Measurements from ENCODE around the gene ZNF48.

Gene ZNF48

DNA sequence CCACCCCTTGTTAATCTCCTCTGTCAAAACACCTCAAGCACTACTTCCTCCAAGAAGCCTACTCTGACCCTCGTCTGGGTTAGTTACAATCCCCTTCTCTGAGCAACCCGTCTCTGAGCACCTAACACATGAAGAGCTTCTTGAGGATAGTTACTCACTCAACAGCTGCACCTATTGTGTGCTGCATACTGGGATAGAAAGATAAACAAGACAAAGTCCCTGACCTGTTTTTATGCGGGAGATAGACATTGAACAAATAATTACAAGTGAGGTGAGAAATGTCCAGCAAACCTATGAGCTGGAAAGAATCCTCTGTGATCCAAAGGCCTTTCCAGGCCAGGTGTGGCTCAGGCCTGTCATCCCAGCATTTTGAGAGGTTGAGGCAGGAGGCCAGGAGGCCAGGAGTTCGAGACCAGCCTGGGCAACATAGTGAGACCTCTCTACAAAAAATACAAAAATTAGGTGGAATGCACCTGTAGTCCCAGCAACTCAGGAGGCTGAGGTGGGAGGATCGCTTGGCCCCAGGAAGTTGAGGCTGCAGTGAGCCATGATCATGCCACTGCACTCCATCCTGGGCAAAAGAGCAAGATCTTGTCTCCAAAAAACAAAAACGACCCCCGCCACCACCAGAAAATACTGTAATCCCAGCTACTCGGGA is 6.7 kb downstream of the ZNF48 start:
- DNase-seq (ENCODE audit: extremely low read depth in 1 of 2, low read depth in 1 of 2), result no peak

DNA sequence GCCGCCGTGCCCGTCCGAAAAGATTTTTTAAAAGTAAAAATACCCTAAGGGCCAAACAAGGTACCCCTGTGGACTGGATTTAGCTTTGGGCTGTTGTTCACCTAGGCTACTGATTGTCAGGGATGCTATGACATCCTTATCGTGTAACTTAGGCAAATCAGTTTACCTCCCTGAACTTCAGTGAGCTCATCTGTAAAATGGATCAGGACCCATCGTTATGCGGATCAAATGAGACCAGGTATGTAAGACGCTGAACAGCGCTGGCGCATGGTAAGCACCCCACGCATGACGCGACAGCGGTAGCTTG is 11.5 kb downstream of the ZNF48 start:
- no peak for DNase-seq (ENCODE audit: extremely low read depth in 1 of 2, low read depth in 1 of 2)

DNA sequence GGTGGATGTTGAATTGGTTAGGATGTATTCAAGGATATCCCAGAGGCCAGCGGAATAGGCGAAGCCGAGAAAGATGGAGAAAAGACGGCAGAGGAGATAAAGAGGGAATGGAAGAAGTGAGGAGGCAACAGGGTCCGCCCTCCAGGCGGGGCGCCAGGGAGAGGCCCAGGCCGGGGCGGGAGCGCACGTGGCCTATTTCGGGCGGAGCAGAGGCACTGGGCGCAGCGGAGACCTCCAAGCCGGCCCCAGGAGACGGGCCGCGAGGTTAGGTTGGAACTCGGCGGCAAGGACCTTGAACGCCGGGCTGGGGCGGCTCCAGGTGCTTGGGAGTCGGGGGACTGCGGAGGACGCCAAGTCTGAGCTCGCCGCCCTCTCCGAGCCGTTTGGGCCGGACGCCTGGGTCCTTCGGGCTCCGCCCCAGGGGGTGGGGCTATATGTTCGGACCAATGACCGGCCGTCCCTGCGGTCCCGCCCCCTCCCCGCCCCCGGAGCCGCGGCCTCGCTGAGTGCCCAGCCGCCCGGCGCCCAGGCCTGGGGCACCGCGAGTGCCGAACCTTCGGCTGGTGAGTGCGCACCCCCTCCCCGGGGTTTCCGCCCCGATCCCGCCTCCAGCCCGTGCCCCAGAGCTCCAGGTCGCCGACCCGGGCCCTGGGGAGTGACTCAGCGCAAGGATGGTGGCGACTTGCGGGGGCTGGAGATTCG is 12.0 kb downstream of the ZNF48 start, which contains the start of gene ZNF771:
Gene ZNF771 (plus strand): TSS at position 505 of the 702 bp plus-strand sequence. CDS start 448 bp downstream, outside the sequence.
- peak; percentile 89 to 90 for DNase-seq (ENCODE audit: extremely low read depth in 1 of 2, low read depth in 1 of 2)

DNA sequence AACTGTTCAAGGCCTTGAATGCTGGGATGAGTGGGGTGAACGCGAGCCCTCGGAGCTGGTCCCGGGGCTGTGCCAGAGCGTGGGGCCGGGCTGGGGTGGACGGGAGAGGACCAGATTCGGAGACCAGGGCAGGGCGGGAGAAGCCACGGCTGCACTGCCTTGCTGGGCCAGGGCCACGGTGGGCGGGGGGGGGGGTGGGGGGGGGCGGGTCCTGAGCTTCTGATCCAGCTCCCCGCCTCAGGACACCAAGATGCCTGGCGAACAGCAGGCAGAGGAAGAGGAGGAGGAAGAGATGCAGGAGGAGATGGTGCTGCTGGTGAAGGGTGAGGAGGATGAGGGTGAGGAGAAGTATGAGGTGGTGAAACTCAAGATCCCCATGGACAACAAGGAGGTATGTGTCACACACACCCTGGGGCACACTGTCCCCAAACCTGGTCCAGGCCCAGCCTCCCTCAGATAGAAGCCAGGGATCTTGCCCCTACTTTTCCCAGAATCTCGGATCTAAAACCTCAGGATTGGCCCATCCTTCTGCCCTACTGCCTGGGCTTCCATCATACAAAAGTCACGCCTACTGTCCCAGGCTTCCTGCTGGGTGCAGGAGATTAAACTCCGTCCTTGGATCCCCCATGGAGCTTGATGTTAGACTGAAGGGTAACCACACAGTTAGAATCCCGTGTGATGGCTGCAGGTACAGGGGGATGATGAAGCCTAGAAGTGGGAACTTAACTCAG is 12.7 kb downstream of the ZNF48 start:
- DNase-seq (ENCODE audit: extremely low read depth in 1 of 2, low read depth in 1 of 2), result no peak

DNA sequence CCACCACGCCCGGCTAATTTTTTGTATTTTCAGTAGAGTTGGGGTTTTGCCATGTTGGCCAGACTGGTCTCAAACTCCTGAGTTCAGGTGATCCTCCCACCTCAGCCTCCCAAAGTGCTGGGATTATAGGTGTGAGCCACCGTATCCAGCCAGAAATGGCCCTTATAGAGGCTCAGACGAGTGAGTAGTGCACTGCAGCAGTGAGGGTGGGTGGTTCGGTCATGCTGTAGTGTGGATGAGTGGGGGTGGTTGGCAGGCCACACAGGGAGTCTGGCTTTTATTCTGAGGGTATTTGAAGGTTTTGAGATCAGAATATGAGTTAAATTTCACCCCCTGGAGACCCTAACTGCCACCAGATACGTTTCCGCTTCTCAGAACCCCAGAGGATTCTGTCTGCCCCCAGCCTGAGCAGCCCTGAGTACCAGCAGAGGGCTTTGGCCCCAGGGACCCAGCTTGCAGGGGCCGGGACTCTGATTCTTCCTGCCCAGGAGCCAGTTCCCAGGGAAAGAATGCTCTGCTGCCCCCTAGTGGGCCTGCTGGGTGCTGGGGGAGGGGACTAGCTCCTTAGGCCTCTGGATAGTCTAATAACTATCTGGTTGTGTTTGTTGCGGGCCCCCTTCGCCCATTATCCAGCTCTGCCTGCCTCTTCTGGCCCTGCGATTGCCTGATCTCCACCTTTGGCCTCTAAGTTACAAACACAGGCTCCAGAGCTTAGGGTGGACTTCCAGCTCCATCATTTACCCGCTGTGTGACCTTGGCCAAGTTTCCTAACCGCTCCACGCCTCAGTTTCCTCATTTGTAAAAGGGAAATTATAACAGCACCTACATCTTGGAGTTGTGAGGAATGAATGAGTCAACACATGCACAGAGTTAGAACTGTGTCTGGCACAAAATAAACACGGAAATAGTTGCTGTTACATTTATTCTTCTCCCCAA is 14.2 kb downstream of the ZNF48 start:
- peak; percentile 82 to 87 for DNase-seq (ENCODE audit: extremely low read depth in 1 of 2, low read depth in 1 of 2)

DNA sequence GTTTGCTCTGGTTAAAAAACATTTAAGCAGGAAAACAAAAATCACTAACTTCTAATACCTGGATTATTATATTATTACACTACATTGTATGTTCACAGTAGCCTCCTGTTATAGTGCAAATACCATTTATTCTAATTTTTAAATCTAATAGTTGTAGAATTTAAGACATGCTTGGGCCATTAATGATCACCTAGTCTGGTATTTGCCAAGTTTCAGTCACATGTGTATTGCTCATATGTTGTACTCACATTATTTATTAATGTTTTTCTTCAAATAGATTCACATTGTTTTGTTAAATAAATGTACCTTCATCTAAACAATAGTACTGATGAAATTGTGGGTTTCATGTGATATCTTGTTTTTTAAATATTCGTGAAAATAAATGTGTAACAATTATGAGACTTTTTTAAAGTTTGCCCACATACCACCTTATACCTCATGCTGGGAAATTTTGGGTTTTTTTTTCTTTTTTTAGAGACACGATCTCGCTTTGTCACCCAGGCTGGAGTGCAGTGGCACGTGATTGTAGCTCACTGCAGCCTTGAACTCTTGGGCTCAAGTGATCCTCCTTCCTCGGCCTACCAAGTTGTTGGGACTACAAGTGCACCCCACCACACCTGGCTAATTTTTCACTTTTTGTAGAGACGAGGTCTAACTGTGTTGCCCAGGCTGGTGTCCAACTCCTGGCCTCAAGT is 18.0 kb downstream of the ZNF48 start:
- DNase-seq (ENCODE audit: extremely low read depth in 1 of 2, low read depth in 1 of 2), result no peak

DNA sequence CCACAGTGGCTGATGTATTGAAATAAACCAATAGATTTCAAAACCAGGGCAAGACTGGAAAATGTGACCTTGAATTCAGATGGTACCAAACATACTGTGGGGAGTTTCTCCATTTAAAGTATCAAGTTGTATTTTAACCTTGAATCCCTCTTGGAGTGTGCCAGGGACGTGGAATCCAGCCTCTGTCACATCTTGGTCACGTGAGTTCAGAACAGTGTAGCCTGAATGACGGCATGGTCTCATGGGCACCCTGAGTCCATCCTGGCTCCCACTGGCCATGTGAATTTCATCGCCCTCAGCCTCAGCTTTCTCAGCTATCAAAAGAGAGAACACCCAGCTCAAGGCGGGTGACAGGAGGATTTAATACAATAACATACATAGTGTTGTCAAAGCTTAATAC is 18.9 kb downstream of the ZNF48 start:
- DNase-seq (ENCODE audit: extremely low read depth in 1 of 2, low read depth in 1 of 2), result no peak

DNA sequence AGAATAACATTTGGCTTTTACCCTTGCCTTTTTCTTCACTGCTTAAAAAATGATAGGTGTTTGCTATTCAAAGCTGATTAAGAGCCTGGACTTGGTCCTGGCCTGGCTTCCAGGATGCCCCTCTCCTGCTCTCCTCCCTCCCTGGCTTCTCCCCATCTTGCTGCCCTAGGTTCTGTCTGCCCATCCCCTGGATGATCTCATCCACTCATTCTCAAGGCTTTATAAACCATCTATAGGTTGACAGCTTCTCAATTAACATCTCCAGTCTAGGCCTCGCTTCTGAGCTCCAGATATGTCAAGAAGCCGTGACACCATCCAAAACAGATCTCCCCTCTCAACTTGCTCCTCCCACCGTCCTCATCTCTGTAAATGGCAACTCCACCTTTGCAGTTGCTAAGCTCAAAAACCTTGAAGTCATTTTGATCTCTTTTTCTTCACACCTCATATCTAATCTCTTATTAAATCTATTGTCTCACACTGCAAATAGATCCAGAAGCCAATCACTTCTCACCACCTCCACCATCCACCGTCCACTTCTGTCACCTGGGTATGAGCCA is 20.9 kb downstream of the ZNF48 start:
- no peak for DNase-seq (ENCODE audit: extremely low read depth in 1 of 2, low read depth in 1 of 2)

DNA sequence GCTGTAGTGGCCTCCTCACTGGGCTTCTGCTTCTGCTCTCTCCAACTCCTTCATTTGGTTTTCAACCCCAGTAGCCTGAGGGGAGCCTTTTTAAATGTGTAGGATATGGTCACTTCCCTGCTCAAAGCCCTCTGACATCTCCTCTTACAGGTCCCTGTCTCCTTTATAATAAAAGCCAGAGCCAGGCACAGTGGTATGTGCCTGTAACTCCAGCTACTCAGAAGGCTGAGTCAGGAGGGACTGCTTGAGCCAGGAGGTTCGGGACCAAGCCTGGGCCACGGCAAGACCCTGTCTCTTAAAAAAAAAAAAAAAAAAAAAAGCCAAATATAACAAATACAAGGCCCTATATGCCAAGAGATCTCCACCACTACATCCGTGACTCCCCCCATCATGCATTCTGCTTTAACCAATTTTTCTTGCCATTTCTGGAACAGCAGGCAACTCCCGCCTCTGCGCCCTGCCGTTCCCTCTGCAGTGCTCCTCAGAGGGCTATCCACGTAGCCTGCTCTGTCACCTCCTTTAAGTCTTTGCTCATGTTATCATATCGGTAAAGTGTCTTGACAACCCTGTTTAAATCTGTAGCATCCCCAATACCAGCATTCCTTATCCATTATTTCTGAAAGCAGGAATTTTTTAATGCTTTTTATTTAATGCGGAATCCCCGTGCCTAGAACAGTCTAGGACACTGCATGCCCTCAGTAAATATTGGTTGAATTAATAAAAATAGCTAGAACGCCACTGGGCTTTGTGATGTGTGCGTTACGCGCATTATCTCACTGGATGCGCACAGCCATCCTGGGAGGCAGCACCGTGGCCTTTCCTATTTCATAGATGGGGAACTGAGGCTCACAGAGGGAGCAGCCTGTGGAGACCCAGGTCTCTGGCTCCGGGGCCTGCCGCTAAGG is 21.7 kb downstream of the ZNF48 start:
- DNase-seq (ENCODE audit: extremely low read depth in 1 of 2, low read depth in 1 of 2), result no peak

DNA sequence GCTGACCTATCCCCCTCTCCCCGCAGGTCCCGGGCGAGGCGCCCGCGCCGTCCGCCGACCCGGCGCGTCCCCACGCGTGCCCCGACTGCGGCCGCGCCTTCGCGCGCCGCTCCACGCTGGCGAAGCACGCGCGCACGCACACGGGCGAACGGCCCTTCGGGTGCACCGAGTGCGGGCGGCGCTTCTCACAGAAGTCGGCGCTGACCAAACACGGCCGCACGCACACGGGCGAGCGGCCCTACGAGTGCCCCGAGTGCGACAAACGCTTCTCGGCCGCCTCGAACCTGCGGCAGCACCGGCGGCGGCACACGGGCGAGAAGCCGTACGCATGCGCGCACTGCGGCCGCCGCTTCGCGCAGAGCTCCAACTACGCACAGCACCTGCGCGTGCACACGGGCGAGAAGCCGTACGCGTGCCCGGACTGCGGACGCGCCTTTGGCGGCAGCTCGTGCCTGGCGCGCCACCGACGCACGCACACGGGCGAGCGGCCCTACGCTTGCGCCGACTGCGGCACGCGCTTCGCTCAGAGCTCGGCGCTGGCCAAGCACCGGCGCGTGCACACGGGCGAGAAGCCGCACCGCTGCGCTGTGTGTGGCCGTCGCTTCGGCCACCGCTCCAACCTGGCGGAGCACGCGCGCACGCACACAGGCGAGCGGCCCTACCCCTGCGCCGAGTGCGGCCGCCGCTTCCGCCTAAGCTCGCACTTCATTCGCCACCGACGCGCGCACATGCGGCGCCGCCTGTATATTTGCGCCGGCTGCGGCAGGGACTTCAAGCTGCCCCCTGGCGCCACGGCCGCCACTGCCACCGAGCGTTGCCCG is 22.5 kb downstream of the ZNF48 start:
- peak; percentile 80 to 82 for DNase-seq (ENCODE audit: extremely low read depth in 1 of 2, low read depth in 1 of 2)

DNA sequence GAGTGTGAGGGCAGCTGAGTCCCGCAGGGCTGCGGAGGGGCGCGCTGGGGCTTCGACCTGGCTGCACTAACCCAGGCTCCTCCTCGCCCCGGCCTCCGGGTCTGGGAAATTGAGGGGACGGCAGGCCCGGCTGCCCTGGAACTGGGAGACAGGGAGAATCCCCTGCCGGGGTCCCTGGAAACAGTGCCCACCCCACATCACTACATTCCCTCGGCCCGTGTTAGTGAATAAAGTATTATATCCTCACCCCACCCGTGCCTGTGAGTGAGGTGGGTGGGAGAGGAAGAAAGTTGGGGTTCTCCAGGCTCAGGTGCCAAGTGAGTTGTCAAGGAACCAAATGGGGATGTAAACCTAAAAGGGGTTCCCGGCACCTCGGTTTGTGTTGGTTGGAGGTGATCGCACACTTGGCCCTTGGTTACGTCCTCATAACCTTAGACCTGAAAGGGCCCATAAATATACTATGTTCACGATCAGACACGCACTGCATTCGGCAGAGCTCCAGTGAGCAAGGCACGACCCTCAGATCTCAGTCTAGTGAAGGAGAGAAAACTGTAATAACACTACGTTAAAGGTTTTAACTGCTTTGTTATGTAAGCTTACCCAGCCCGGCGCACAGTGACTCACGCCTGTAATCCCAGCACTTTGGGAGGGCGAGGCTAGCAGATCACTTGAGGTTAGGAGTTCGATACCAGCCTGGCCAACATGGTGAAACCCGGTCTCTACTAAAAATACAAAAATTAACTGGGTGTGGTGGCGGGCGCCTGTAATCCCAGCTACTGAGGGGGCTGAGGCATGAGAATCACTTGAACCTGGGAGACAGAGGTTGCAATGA is 23.3 kb downstream of the ZNF48 start:
- no peak for DNase-seq (ENCODE audit: extremely low read depth in 1 of 2, low read depth in 1 of 2)

DNA sequence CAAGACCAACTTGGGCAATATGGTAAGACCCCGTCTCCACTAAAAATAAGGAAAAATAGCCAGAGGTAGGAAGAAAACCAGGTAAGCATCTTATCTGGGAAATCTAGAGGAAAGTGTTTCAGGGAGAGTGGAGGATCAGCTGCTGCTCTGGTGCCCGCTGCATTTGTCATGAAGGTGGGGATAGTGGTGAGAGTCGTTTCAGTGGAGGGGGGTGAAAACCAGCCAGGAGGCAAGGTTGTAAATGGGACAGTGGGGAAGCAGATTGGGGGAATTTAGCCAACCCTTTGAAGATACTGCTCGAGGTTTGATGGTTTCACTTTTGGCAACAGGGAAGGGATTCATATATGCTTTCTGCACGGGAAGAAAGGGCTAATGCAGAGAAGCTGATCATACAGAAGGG is 25.8 kb downstream of the ZNF48 start:
- no peak for DNase-seq (ENCODE audit: extremely low read depth in 1 of 2, low read depth in 1 of 2)

DNA sequence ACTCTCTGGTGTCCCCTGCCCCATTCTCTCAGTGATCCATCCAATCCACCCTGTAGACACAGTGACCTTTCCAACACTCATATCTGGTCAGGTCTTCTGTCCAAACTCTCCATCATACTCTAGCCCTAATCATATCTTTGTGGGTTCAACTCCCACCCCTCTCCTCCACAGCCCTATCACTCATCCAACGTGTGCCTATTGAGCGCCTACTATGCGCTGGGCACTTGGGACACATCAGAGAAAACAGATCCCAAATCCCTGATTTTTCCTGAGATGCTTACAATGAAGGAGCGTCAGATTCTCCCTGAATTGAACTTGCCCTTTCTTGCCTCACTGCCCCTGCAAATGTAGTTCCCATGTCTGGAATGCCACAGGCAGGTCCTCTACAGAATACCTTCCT is 32.8 kb downstream of the ZNF48 start:
- no peak for DNase-seq (ENCODE audit: extremely low read depth in 1 of 2, low read depth in 1 of 2)

DNA sequence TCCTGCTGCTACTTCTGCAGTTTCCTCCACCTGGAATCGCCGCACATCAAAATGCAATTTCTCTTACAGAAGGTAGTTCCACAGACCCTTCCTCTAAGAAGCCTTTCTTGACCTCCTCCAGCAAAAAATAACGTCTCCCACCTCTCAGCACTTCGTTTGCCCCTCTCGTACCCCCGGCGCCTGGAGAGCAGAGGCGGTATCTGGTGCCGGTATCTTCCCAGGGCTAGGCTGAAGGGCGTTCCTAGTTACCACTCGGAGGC is 34.1 kb downstream of the ZNF48 start:
- DNase-seq (ENCODE audit: extremely low read depth in 1 of 2, low read depth in 1 of 2), result no peak

DNA sequence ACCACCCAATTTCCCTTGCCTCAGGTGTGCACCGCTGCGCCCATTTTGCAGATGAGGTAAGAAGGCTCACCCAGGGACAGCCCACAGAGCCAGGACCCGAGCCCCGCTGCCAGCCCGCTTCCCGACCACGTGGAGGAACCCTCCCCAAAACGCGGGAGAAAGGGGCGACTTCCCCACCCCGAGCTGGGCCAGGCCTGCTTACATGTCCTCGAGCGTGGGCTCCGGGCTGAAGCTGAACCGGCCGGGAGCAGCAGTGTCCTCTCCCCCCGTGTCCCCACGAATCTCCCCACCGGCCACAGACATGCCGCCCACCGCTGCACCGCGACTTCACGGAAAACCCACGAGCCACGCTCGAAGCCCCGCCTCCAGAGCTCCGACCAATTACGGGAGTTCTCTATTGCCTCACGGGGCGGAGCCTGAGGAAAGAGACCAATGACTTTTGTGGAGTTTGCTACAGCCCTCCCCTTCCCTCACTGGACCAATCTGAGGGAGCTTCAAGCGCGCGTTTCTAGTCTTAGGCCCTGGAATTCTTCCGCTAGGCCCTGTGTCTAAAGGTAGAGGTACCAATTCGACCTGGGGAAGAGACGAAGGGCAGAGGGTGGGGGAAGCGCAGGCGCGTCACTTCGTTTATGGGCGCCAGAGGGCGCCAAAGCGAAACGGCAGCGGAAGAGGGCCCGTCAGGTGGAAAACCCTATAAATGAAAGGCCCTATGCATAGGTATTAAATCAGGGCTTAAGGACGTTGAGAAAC is 34.6 kb downstream of the ZNF48 start, which contains the start of gene DCTPP1:
Gene DCTPP1 (minus strand): TSS at position 353 of the 750 bp plus-strand sequence. CDS start 50 bp downstream, at position 303.
- peak; percentile 85 to 97 for DNase-seq (ENCODE audit: extremely low read depth in 1 of 2, low read depth in 1 of 2)

DNA sequence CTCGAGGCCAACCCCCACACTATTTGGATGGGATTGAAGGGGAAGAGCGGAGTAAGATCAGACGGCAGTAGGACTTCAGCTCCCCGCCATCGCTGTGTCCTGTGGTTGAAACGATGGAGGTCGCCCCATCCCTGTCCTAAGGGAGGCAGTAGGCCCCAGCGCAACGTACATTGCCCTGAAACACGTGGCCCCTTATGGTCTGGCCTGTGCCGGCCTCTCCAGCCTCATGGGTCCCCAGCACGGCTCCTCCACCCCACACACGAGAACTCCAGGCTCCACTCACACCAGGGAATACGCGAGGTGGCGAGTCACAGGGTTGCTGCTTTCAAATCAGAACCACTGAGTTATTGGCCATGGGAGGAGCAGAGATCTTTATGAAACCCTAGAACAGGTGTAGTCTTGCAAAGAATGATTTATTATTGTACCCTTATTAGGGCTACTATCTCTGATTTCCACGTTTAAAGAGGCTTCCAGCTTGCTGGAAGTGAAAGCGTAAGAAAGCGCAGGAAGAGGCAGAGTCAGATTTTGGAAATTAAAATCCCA is 35.3 kb downstream of the ZNF48 start:
- peak in 1 of 2 donors; percentile 39 for DNase-seq (ENCODE audit: extremely low read depth in 1 of 2, low read depth in 1 of 2)
